Endothelial cell of umbilical vein (primary cell): ENCODE measurements around the gene GTF3C6. TPM values are rescaled to one million over a fixed set of nuclear protein-coding genes. Genes with fewer than 3 reads are reported as not detected.

Experiments
- BruUV-seq: library from RNA; stranded (reverse); fragments of 400-500 nt; replicated peaks from 2 replicates; lab custom pipeline; 2021; lab: Mats Ljungman, UMichigan
- CTCF ChIA-PET: fragments of 300-600, 350-600 bp; sonication (Branson Sonifier 250); formaldehyde crosslinking; loops from one replicate; lab custom pipeline; 2021; ENCODE audit warnings: antibody characterized with exemption, inconsistent platforms; lab: Charles Lee
- POLR2A ChIA-PET: fragments of 300-600, 350-600 bp; sonication (Branson Sonifier 250); formaldehyde crosslinking; loops from one replicate; lab custom pipeline; 2021; ENCODE audit warnings: antibody characterized with exemption, inconsistent platforms; lab: Charles Lee
- DNase-seq: peaks from one replicate; pipeline ENCODE4 v3.0.0-alpha.2; 2011; ENCODE audit warnings: low read depth, low spot score
- FAIRE-seq: peaks from 2 replicates; lab custom pipeline; 2011; peaks lifted over from hg19 to GRCh38; lab: Jason Lieb, UNC
- H2AFZ ChIP-seq: 2 replicates; pipeline ENCODE4 v1.6.0; 2012; ENCODE audit warnings: low read depth, low read length, control low read depth, inconsistent platforms
- H3K27ac ChIP-seq: 2 replicates; pipeline ENCODE4 v1.5.1; 2011; ENCODE audit warnings: low read depth, mild to moderate bottlenecking, control low read depth, low read length, moderate library complexity; ENCODE audit not compliant: insufficient read depth
- H3K27me3 ChIP-seq, 2 experiments: 2 replicates each; pipeline versions ENCODE4 v1.6.0 to v1.6.1; 2011; ENCODE audit warnings: low read length in 2 of 2, mixed read lengths in 1 of 2; ENCODE audit not compliant: control insufficient read depth in 2 of 2, insufficient read depth in 2 of 2
- H3K36me3 ChIP-seq, 2 experiments: 2 replicates in 1 of 2; 3 replicates in 1 of 2; pipeline ENCODE4 v1.5.1; 2011; ENCODE audit warnings: low read length in 2 of 2, mild to moderate bottlenecking in 1 of 2, moderate library complexity in 1 of 2; ENCODE audit not compliant: control insufficient read depth in 2 of 2, insufficient read depth in 2 of 2; ENCODE audit errors: extremely low read depth in 1 of 2
- H3K4me1 ChIP-seq: 3 replicates; pipeline ENCODE4 v1.5.1; 2011; ENCODE audit warnings: mild to moderate bottlenecking, low read length; ENCODE audit not compliant: control insufficient read depth, insufficient read depth; ENCODE audit errors: extremely low read depth
- H3K4me2 ChIP-seq: 2 replicates; pipeline ENCODE4 v1.6.1; 2011; ENCODE audit warnings: low read length, control low read depth, mixed read lengths; ENCODE audit not compliant: insufficient read depth
- H3K4me3 ChIP-seq, 3 experiments: fragments of 200-600 bp in 1 of 3; sonication (generic), shearing (Covaris generic) in 1 of 3; replicated peaks in 1 of 3; 2 replicates each; pipeline ENCODE4 v1.5.1; 2011 to 2016; ENCODE audit warnings: control low read depth in 3 of 3, low read length in 3 of 3, mild to moderate bottlenecking in 2 of 3, inconsistent platforms in 1 of 3, low read depth in 1 of 3, moderate library complexity in 1 of 3; ENCODE audit not compliant: insufficient read depth in 1 of 3
- H3K79me2 ChIP-seq: 2 replicates; pipeline ENCODE4 v1.6.0; 2012; ENCODE audit warnings: low read length, inconsistent platforms; ENCODE audit not compliant: control insufficient read depth, insufficient read depth
- H3K9ac ChIP-seq: replicated peaks from 2 replicates; pipeline ENCODE3; 2011; ENCODE audit warnings: low read length, control low read depth; ENCODE audit not compliant: insufficient read depth; ENCODE audit errors: extremely low read depth
- H3K9me1 ChIP-seq: replicated peaks from 3 replicates; pipeline ENCODE4 v1.6.0; 2011; ENCODE audit warnings: mild to moderate bottlenecking, low read length; ENCODE audit not compliant: control insufficient read depth, insufficient read depth; ENCODE audit errors: extremely low read depth
- H3K9me3 ChIP-seq: replicated peaks from 2 replicates; pipeline ENCODE4 v1.5.1; 2012; ENCODE audit warnings: low read length, inconsistent platforms; ENCODE audit not compliant: control insufficient read depth, insufficient read depth
- H4K20me1 ChIP-seq: replicated peaks from 2 replicates; pipeline ENCODE3; 2011; ENCODE audit warnings: mild to moderate bottlenecking, low read length; ENCODE audit not compliant: control insufficient read depth, insufficient read depth; ENCODE audit errors: extremely low read depth
- EZH2 ChIP-seq: IDR thresholded peaks from 2 replicates; pipeline ENCODE4 v1.6.1; 2012; ENCODE audit warnings: borderline replicate concordance, low read depth, mild to moderate bottlenecking, moderate library complexity, low read length, inconsistent platforms; ENCODE audit not compliant: severe bottlenecking
- FOS ChIP-seq: IDR thresholded peaks from 2 replicates; pipeline ENCODE4 v1.6.1; 2011; ENCODE audit warnings: mild to moderate bottlenecking, low read length, moderate library complexity, borderline replicate concordance; ENCODE audit not compliant: insufficient read depth
- GATA2 ChIP-seq: IDR thresholded peaks from 2 replicates; pipeline ENCODE4 v1.7.0; 2011; ENCODE audit warnings: low read depth, mild to moderate bottlenecking, moderate library complexity, mixed read lengths, low read length; ENCODE audit not compliant: insufficient read length, insufficient read depth
- JUN ChIP-seq: IDR thresholded peaks from 2 replicates; pipeline ENCODE4 v1.6.1; 2011; ENCODE audit warnings: borderline replicate concordance, low read depth; ENCODE audit not compliant: insufficient read length, insufficient read depth
- MYC ChIP-seq: IDR thresholded peaks from one replicate; pipeline ENCODE4 v1.6.1; 2011; ENCODE audit warnings: mild to moderate bottlenecking, low read depth, low read length
- POLR2A ChIP-seq: IDR thresholded peaks from 2 replicates; pipeline ENCODE4 v1.6.1; 2012; ENCODE audit warnings: low read depth, mild to moderate bottlenecking, control low read depth, low read length
- POLR2AphosphoS5 ChIP-seq: IDR thresholded peaks from 2 replicates; pipeline ENCODE4 v1.6.1; 2012; ENCODE audit warnings: low read depth, mild to moderate bottlenecking, control low read depth, low read length, moderate library complexity; ENCODE audit not compliant: insufficient read depth
- dilution Hi-C: fragments of 300-500 bp; cut with MboI; formaldehyde crosslinking; loops from one replicate; pipeline ENCODE4 v1.15.0; 2019; ENCODE audit warnings: low sequenced_read_pairs; ENCODE audit not compliant: extremely low pct_ligation_motif_present
- intact Hi-C: fragments of 100-400 bp; cut with micrococcal nuclease; formaldehyde crosslinking; loops from one replicate; pipeline ENCODE4 v1.10.0; 2022
- polyA plus RNA-seq, 4 experiments: library from polyadenylated mRNA; depleted of rRNA in 3 of 4; stranded (reverse) in 3 of 4; unstranded in 1 of 4; fragments of >200 nt; gene quantifications; 2 replicates each; pipeline versions ENCODE4 v1.2.1 to v1.2.3, GENCODE V29; 2011 to 2012; ENCODE audit warnings: missing spikeins in 1 of 4
- total RNA-seq: library from RNA; stranded (reverse); gene quantifications from 2 replicates; pipeline ENCODE4 v1.2.3, GENCODE V29; 2021
- TF ChIP-seq, protein P1 (sequence below): IDR thresholded peaks from 2 replicates; pipeline ENCODE4 v1.6.1; 2011; ENCODE audit not compliant: insufficient read depth, insufficient read length
- TF ChIP-seq, protein P2 (sequence below), 2 donors: IDR thresholded peaks; 1 replicate in 1 of 2; 2 replicates in 1 of 2; pipeline ENCODE4 v1.5.1; 2011; ENCODE audit warnings: low read length in 2 of 2, mild to moderate bottlenecking in 2 of 2, moderate library complexity in 2 of 2, control low read depth in 1 of 2, inconsistent platforms in 1 of 2, low read depth in 1 of 2; ENCODE audit not compliant: insufficient read depth in 1 of 2; ENCODE audit errors: extremely low read depth in 1 of 2

Gene GTF3C6
- total and polyA plus RNA-seq, 2 donors (not counting 3 experiments of a cell fraction or from before 2014, with no cell fraction given) = 12.1 to 88.1 TPM

DNA sequence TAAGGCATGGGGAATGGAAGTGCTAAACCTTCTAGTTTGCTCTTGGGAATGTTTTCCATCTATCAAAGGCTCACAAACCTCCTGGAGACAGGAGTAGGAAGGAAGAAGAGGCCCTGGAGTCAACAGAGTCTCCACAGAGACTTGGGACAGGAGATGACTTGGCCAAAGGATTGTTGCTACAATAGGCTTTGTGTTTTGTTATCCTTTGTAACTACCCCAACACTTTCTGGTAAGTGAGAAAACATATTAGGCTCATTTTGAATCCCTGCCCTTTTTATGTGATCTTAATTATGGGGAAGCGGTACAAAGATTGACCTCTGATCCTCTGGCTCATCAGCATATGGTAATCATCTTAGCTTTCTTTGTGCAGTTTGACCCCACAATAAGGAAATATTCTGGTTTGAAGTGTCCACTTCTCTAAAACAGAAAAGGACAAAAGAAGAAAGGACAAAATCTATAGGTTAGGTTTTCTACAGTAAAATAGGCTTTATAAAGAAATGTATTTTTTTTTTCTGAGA, 24.1 kb upstream of the GTF3C6 start:
- CTCF ChIA-PET = interaction anchor here (1.0 kb wide), 1 partner anchor 477 kb away, joined by 3 read pairs; no protein-coding TSS in a partner anchor
- Histone ChIP-seq H2AFZ (no peak overlapping the region), H3K36me3 (no peaks in the 10 kb centered on the region), H3K27me3 (no peaks in the 10 kb centered on the region), H3K79me2 (no peaks in the 10 kb centered on the region), H3K9me1 (no peaks in the 10 kb centered on the region), H3K4me2 (no peak overlapping the region), H3K9me3 (no peaks in the 10 kb centered on the region), H3K9ac (no peak overlapping the region), H3K4me3 (no peak overlapping the region), H3K27ac (no peak overlapping the region), H4K20me1 (no peaks in the 10 kb centered on the region), H3K4me1 (no peaks in the 10 kb centered on the region)
- dilution Hi-C loops = no loop called here
- intact Hi-C loops = no loop called here
- DNase-seq (no peak), FAIRE-seq (no peak)
- POLR2A ChIA-PET = no interaction called here
- BruUV-seq = no TSS peak
- no peak for TF ChIP-seq POLR2A
- no peak for TF ChIP-seq EZH2
- no peak for TF ChIP-seq FOS
- no peak for TF ChIP-seq JUN
- no peak for TF ChIP-seq POLR2AphosphoS5
- TF ChIP-seq, protein P1, sequence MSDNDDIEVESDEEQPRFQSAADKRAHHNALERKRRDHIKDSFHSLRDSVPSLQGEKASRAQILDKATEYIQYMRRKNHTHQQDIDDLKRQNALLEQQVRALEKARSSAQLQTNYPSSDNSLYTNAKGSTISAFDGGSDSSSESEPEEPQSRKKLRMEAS = no peak
- no peak for TF ChIP-seq MYC
- no peak for TF ChIP-seq GATA2
- TF ChIP-seq, protein P2, sequence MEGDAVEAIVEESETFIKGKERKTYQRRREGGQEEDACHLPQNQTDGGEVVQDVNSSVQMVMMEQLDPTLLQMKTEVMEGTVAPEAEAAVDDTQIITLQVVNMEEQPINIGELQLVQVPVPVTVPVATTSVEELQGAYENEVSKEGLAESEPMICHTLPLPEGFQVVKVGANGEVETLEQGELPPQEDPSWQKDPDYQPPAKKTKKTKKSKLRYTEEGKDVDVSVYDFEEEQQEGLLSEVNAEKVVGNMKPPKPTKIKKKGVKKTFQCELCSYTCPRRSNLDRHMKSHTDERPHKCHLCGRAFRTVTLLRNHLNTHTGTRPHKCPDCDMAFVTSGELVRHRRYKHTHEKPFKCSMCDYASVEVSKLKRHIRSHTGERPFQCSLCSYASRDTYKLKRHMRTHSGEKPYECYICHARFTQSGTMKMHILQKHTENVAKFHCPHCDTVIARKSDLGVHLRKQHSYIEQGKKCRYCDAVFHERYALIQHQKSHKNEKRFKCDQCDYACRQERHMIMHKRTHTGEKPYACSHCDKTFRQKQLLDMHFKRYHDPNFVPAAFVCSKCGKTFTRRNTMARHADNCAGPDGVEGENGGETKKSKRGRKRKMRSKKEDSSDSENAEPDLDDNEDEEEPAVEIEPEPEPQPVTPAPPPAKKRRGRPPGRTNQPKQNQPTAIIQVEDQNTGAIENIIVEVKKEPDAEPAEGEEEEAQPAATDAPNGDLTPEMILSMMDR (IDR thresholded peaks at IDR 0.05; ENCODE audit: extremely low read depth in 1 of 2, insufficient read depth in 1 of 2, low read depth in 1 of 2, low read length in 2 of 2) = no peak
